Kidney epithelial cell (primary cell): ENCODE results near the gene MMP24. TPM values are rescaled to one million over a fixed set of nuclear protein-coding genes. Genes with fewer than 3 reads are reported as not detected.
A peak's percentile ranks its signal among the peaks of the same experiment; 100 is the strongest.
"Not testable (repeated sequence)": the region's sequence is repeated elsewhere in the genome, so short reads cannot be mapped to it uniquely, and the experiment has no call there.

Experiments
- DNase-seq: peaks from one replicate; pipeline ENCODE4 v3.0.0-alpha.2; 2010; ENCODE audit warnings: low read depth
- H3K27me3 ChIP-seq: 2 replicates; pipeline ENCODE4 v1.6.0; 2011; ENCODE audit warnings: low read length; ENCODE audit not compliant: control insufficient read depth, insufficient read depth
- H3K36me3 ChIP-seq: 2 replicates; pipeline ENCODE4 v1.5.1; 2011; ENCODE audit warnings: low read length; ENCODE audit not compliant: control insufficient read depth, insufficient read depth
- H3K4me3 ChIP-seq: 2 replicates; pipeline ENCODE4 v1.5.1; 2011; ENCODE audit warnings: low read depth, mild to moderate bottlenecking, control low read depth, low read length
- CTCF ChIP-seq: IDR thresholded peaks from 2 replicates; pipeline ENCODE4 v1.5.1; 2011; ENCODE audit warnings: mild to moderate bottlenecking, moderate library complexity, low read length, control low read depth, inconsistent platforms; ENCODE audit not compliant: insufficient read depth, poor library complexity, severe bottlenecking
- total RNA-seq: library from RNA; depleted of rRNA; stranded (reverse); fragments of >200 nt; gene quantifications from 2 replicates; pipeline ENCODE4 v1.2.3, GENCODE V29; 2015

MMP24 gene
- 6.9 and 7.5 TPM in 2 replicates for total RNA-seq

- no peak for DNase-seq
- peaks cover 4% of the 10 kb centered on the region for H3K27me3 ChIP-seq
- no peak for TF ChIP-seq CTCF
- no peaks in the 10 kb centered on the region for H3K36me3 ChIP-seq
- peak within 1 kb of the TSS; percentile 29 for H3K4me3 ChIP-seq
Measured at GRCh38 chr20:35226126-35226883, at the start of gene MMP24. Gene MMP24, plus strand, starts transcription at chr20:35226690. Its CDS starts 49 bp downstream, at chr20:35226739.

- TF ChIP-seq CTCF, result no peak
- H3K36me3 ChIP-seq, result no peaks in the 10 kb centered on the region
- H3K27me3 ChIP-seq, result no peaks in the 10 kb centered on the region
- DNase-seq, result no peak
- H3K4me3 ChIP-seq, result no peak overlapping the region
Measured at GRCh38 chr20:35179292-35180212, 46.9 kb upstream of the MMP24 start.

GRCh38 chr20:35180266-35180665 lies 46.2 kb upstream of the MMP24 start:
- no peak overlapping the region for H3K4me3 ChIP-seq
- no peaks in the 10 kb centered on the region for H3K36me3 ChIP-seq

GRCh38 chr20:35181731-35182130 lies 44.8 kb upstream of the MMP24 start:
- TF ChIP-seq CTCF, result no peak
- H3K36me3 ChIP-seq, result no peaks in the 10 kb centered on the region
- no peaks in the 10 kb centered on the region for H3K27me3 ChIP-seq
- no peak for DNase-seq
- H3K4me3 ChIP-seq, result no peak overlapping the region

More at GRCh38 chr20:35180266-35180665, 46.2 kb upstream of the MMP24 start:
- TF ChIP-seq CTCF, result no peak
- H3K27me3 ChIP-seq, result no peaks in the 10 kb centered on the region
- DNase-seq, result no peak

GRCh38 chr20:35186691-35187289 lies 39.7 kb upstream of the MMP24 start:
- H3K4me3 ChIP-seq, H3K36me3 ChIP-seq, H3K27me3 ChIP-seq, DNase-seq: not testable (repeated sequence)
